Measurements from ENCODE around the gene YJU2. TPM values are rescaled to one million over a fixed set of nuclear protein-coding genes. Genes with fewer than 3 reads are reported as not detected.
"Not testable (repeated sequence)": the region's sequence is repeated elsewhere in the genome, so short reads cannot be mapped to it uniquely, and the experiment has no call there.

YJU2 gene
- total and polyA plus RNA-seq, 8 donors: 9.8 to 32.0 (median 12.6) TPM

GRCh38 chr19:4225885-4226284, 21.0 kb upstream of the YJU2 start:
- H3K27me3 ChIP-seq: no peaks in the 10 kb centered on the region
- ATAC-seq: no peak
- WGBS, 2 donors: 75 to 77% methylated on average over 8 of the region's 8 CpGs
- FAIRE-seq: no peak
- no peak overlapping the region for H3K27ac ChIP-seq
- DNase-seq: no peak
- no peaks in the 10 kb centered on the region for H3K9me3 ChIP-seq
- H3K4me1 ChIP-seq: no peaks in the 10 kb centered on the region
- no peak for TF ChIP-seq CTCF (IDR thresholded peaks at IDR 0.05)
- no peak overlapping the region for H3K4me3 ChIP-seq
- intact Hi-C loops (cut with DNase I): no loop called here
- H3K36me3 ChIP-seq: no peaks in the 10 kb centered on the region

- no peak for DNase-seq
- Histone ChIP-seq H3K9me3 (no peaks in the 10 kb centered on the region), H3K27me3 (no peaks in the 10 kb centered on the region), H3K4me1 (no peaks in the 10 kb centered on the region), H3K4me3 (no peak overlapping the region), H3K27ac (no peak overlapping the region), H3K36me3 (no peaks in the 10 kb centered on the region)
- intact Hi-C loops (cut with DNase I): no loop called here
- TF ChIP-seq CTCF (IDR thresholded peaks at IDR 0.05): no peak
- ATAC-seq: no peak
- FAIRE-seq: no peak
Observed at GRCh38 chr19:4227771-4228170, 19.1 kb upstream of the YJU2 start.

GRCh38 chr19:4228765-4229178, 18.1 kb upstream of the YJU2 start:
- Histone ChIP-seq H3K4me1 (no peaks in the 10 kb centered on the region), H3K36me3 (no peaks in the 10 kb centered on the region), H3K27ac (no peak overlapping the region), H3K9me3 (no peaks in the 10 kb centered on the region), H3K27me3 (no peaks in the 10 kb centered on the region), H3K4me3 (no peak overlapping the region)
- DNase-seq: no peak
- FAIRE-seq: no peak
- WGBS, 2 donors: 29 to 49% methylated on average over 2 of the region's 2 CpGs
- TF ChIP-seq CTCF (IDR thresholded peaks at IDR 0.05): no peak
- intact Hi-C loops (cut with DNase I): no loop called here
- no peak for ATAC-seq

- ATAC-seq (peak in 3 of 4 donors; percentile 24 to 74 (median 51)), FAIRE-seq (no peak), DNase-seq (no peak)
- 13 to 19% methylated on average over 19 of the region's 19 CpGs for WGBS, 2 donors
- H3K4me1 ChIP-seq: no peaks in the 10 kb centered on the region
- H3K4me3 ChIP-seq: no peak within 1 kb of the TSS
- H3K27ac ChIP-seq: no peak within 1 kb of the TSS
- H3K27me3 ChIP-seq: no peaks in the 10 kb centered on the region
- no peak for TF ChIP-seq CTCF (IDR thresholded peaks at IDR 0.05)
- intact Hi-C loops (cut with DNase I): no loop called here
- H3K9me3 ChIP-seq: no peaks in the 10 kb centered on the region
- no peaks in the 10 kb centered on the region for H3K36me3 ChIP-seq
Observed at GRCh38 chr19:4229179-4229931, 17.5 kb upstream of the YJU2 start, which contains the start of gene EBI3. Gene EBI3, plus strand, starts transcription at chr19:4229523. Its CDS starts 28 bp downstream, at chr19:4229551.

- H3K4me1 ChIP-seq; H3K27ac ChIP-seq; DNase-seq; ATAC-seq; H3K27me3 ChIP-seq; H3K36me3 ChIP-seq; FAIRE-seq; H3K4me3 ChIP-seq; intact Hi-C loops (cut with DNase I); H3K9me3 ChIP-seq: not testable (repeated sequence)
- 68 to 73% methylated on average over 6 of the region's 6 CpGs for WGBS, 2 donors
Observed at GRCh38 chr19:4230237-4230636, 16.6 kb upstream of the YJU2 start.

- H3K4me3 ChIP-seq; intact Hi-C loops (cut with DNase I); H3K27me3 ChIP-seq; H3K36me3 ChIP-seq; H3K27ac ChIP-seq; H3K9me3 ChIP-seq; FAIRE-seq; DNase-seq; ATAC-seq; H3K4me1 ChIP-seq: not testable (repeated sequence)
- WGBS, 2 donors: 77 to 86% methylated on average over 6 of the region's 6 CpGs
Observed at GRCh38 chr19:4231521-4231920, 15.4 kb upstream of the YJU2 start.

- H3K4me3 ChIP-seq; H3K4me1 ChIP-seq; DNase-seq; FAIRE-seq; H3K27me3 ChIP-seq; H3K36me3 ChIP-seq; H3K27ac ChIP-seq; intact Hi-C loops (cut with DNase I); ATAC-seq; H3K9me3 ChIP-seq: not testable (repeated sequence)
- whole genome bisulfite sequencing, 2 donors: 70 to 77% methylated on average over 5 of the region's 5 CpGs
Observed at GRCh38 chr19:4232139-4232538, 14.7 kb upstream of the YJU2 start.

All from pancreas (tissue), 10 donors.